Measurements from ENCODE around the gene ADAM19.

Gene ADAM19

GRCh38 chr5:157608972-157609565 is 33.5 kb upstream of the ADAM19 start:
- Histone ChIP-seq H3K4me1 (ENCODE audit: insufficient read depth, low read length) (peaks cover 45% of the 10 kb centered on the region), H3K79me2 (ENCODE audit: insufficient read depth, low read length) (no peaks in the 10 kb centered on the region), H3K4me3 (ENCODE audit: low read depth in 1 of 2, low read length in 2 of 2) (no peak overlapping the region), H3K9ac (ENCODE audit: low read depth, low read length) (no peak overlapping the region), H3K27me3 (ENCODE audit: insufficient read depth, low read length, poor library complexity) (no peaks in the 10 kb centered on the region), H3K9me3 (ENCODE audit: insufficient read depth, low read length, severe bottlenecking) (no peaks in the 10 kb centered on the region), H3K27ac (ENCODE audit: low read length) (peak overlapping the region; percentile 94), H2AFZ (ENCODE audit: low read depth, low read length) (no peak overlapping the region), H3K4me2 (ENCODE audit: insufficient read depth, low read length) (no peak overlapping the region), H3K36me3 (ENCODE audit: insufficient read depth, low read length) (no peaks in the 10 kb centered on the region), H4K20me1 (ENCODE audit: insufficient read depth, low read length) (no peaks in the 10 kb centered on the region)
- TF ChIP-seq EZH2 (IDR thresholded peaks at IDR 0.05; ENCODE audit: borderline replicate concordance, low read depth, low read length, severe bottlenecking) = no peak
- TF ChIP-seq, protein P1, sequence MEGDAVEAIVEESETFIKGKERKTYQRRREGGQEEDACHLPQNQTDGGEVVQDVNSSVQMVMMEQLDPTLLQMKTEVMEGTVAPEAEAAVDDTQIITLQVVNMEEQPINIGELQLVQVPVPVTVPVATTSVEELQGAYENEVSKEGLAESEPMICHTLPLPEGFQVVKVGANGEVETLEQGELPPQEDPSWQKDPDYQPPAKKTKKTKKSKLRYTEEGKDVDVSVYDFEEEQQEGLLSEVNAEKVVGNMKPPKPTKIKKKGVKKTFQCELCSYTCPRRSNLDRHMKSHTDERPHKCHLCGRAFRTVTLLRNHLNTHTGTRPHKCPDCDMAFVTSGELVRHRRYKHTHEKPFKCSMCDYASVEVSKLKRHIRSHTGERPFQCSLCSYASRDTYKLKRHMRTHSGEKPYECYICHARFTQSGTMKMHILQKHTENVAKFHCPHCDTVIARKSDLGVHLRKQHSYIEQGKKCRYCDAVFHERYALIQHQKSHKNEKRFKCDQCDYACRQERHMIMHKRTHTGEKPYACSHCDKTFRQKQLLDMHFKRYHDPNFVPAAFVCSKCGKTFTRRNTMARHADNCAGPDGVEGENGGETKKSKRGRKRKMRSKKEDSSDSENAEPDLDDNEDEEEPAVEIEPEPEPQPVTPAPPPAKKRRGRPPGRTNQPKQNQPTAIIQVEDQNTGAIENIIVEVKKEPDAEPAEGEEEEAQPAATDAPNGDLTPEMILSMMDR (IDR thresholded peaks at IDR 0.05; ENCODE audit: borderline replicate concordance, extremely low read depth, low read length, poor library complexity, severe bottlenecking) = no peak
- DNase-seq (no peak), ATAC-seq (ENCODE audit: insufficient read depth, low read depth) (no peak)

GRCh38 chr5:157607371-157608161 is 32.0 kb upstream of the ADAM19 start:
- H3K4me2 ChIP-seq (ENCODE audit: insufficient read depth, low read length) = peak overlapping the region; percentile 50
- H3K9ac ChIP-seq (ENCODE audit: low read depth, low read length) = peak overlapping the region; percentile 36
- peak overlapping the region; percentile 58 for H2AFZ ChIP-seq (ENCODE audit: low read depth, low read length)
- H3K36me3 ChIP-seq (ENCODE audit: insufficient read depth, low read length) = no peaks in the 10 kb centered on the region
- ATAC-seq (ENCODE audit: insufficient read depth, low read depth) = peak; percentile 88
- H3K27ac ChIP-seq (ENCODE audit: low read length) = peak overlapping the region; percentile 94
- H3K27me3 ChIP-seq (ENCODE audit: insufficient read depth, low read length, poor library complexity) = no peaks in the 10 kb centered on the region
- peak; percentile 89 for DNase-seq
- no peaks in the 10 kb centered on the region for H4K20me1 ChIP-seq (ENCODE audit: insufficient read depth, low read length)
- no peaks in the 10 kb centered on the region for H3K9me3 ChIP-seq (ENCODE audit: insufficient read depth, low read length, severe bottlenecking)
- TF ChIP-seq EZH2 (IDR thresholded peaks at IDR 0.05; ENCODE audit: borderline replicate concordance, low read depth, low read length, severe bottlenecking) = no peak
- TF ChIP-seq, protein P1 (IDR thresholded peaks at IDR 0.05; ENCODE audit: borderline replicate concordance, extremely low read depth, low read length, poor library complexity, severe bottlenecking) = no peak
- peaks cover 55% of the 10 kb centered on the region for H3K4me1 ChIP-seq (ENCODE audit: insufficient read depth, low read length)
- H3K79me2 ChIP-seq (ENCODE audit: insufficient read depth, low read length) = no peaks in the 10 kb centered on the region
- H3K4me3 ChIP-seq (ENCODE audit: low read depth in 1 of 2, low read length in 2 of 2) = no peak overlapping the region

DNA sequence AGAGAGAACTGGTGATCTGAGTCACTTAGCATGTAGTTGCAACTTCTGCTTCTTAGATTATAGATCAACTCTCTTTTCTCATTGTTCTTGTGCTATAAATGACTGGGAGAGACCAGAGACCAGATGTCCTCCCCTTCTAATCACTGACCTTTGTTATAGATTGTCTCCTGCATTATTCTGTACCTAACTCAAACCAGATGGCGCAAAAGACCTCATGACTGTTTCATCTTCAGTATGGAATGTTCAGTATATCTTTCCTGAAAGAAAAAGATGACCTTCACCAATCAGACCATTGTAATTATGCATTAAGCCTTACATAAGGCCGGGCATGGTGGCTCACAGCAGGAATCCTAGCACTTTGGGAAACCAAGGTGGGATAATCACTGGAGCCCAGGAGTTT is 30.5 kb upstream of the ADAM19 start:
- TF ChIP-seq, protein P1 (IDR thresholded peaks at IDR 0.05; ENCODE audit: borderline replicate concordance, extremely low read depth, low read length, poor library complexity, severe bottlenecking) = no peak
- TF ChIP-seq EZH2 (IDR thresholded peaks at IDR 0.05; ENCODE audit: borderline replicate concordance, low read depth, low read length, severe bottlenecking) = no peak
- Histone ChIP-seq H3K4me2 (ENCODE audit: insufficient read depth, low read length) (no peak overlapping the region), H3K9ac (ENCODE audit: low read depth, low read length) (no peak overlapping the region), H3K27me3 (ENCODE audit: insufficient read depth, low read length, poor library complexity) (no peaks in the 10 kb centered on the region), H3K79me2 (ENCODE audit: insufficient read depth, low read length) (no peaks in the 10 kb centered on the region), H2AFZ (ENCODE audit: low read depth, low read length) (no peak overlapping the region), H3K36me3 (ENCODE audit: insufficient read depth, low read length) (no peaks in the 10 kb centered on the region), H3K4me3 (ENCODE audit: low read depth in 1 of 2, low read length in 2 of 2) (no peak overlapping the region), H4K20me1 (ENCODE audit: insufficient read depth, low read length) (no peaks in the 10 kb centered on the region), H3K27ac (ENCODE audit: low read length) (peak overlapping the region; percentile 55), H3K9me3 (ENCODE audit: insufficient read depth, low read length, severe bottlenecking) (no peaks in the 10 kb centered on the region), H3K4me1 (ENCODE audit: insufficient read depth, low read length) (peaks cover 60% of the 10 kb centered on the region)
- DNase-seq (no peak), ATAC-seq (ENCODE audit: insufficient read depth, low read depth) (no peak)

All from DND-41 (cell line).